Endothelial cell of umbilical vein (primary cell): ENCODE data around the gene SERPINB10. TPM values are rescaled to one million over a fixed set of nuclear protein-coding genes. Genes with fewer than 3 reads are reported as not detected.

Experiments
- BruUV-seq: library from RNA; stranded (reverse); fragments of 400-500 nt; replicated peaks from 2 replicates; lab custom pipeline; 2021; lab: Mats Ljungman, UMichigan
- CTCF ChIA-PET: fragments of 300-600, 350-600 bp; sonication (Branson Sonifier 250); formaldehyde crosslinking; loops from one replicate; lab custom pipeline; 2021; ENCODE audit warnings: antibody characterized with exemption, inconsistent platforms; lab: Charles Lee
- POLR2A ChIA-PET: fragments of 300-600, 350-600 bp; sonication (Branson Sonifier 250); formaldehyde crosslinking; loops from one replicate; lab custom pipeline; 2021; ENCODE audit warnings: antibody characterized with exemption, inconsistent platforms; lab: Charles Lee
- DNase-seq: peaks from one replicate; pipeline ENCODE4 v3.0.0-alpha.2; 2011; ENCODE audit warnings: low read depth, low spot score
- FAIRE-seq: peaks from 2 replicates; lab custom pipeline; 2011; peaks lifted over from hg19 to GRCh38; lab: Jason Lieb, UNC
- H2AFZ ChIP-seq: 2 replicates; pipeline ENCODE4 v1.6.0; 2012; ENCODE audit warnings: low read depth, low read length, control low read depth, inconsistent platforms
- H3K27ac ChIP-seq: 2 replicates; pipeline ENCODE4 v1.5.1; 2011; ENCODE audit warnings: low read depth, mild to moderate bottlenecking, control low read depth, low read length, moderate library complexity; ENCODE audit not compliant: insufficient read depth
- H3K27me3 ChIP-seq, 2 experiments: 2 replicates each; pipeline versions ENCODE4 v1.6.0 to v1.6.1; 2011; ENCODE audit warnings: low read length in 2 of 2, mixed read lengths in 1 of 2; ENCODE audit not compliant: control insufficient read depth in 2 of 2, insufficient read depth in 2 of 2
- H3K36me3 ChIP-seq, 2 experiments: 2 replicates in 1 of 2; 3 replicates in 1 of 2; pipeline ENCODE4 v1.5.1; 2011; ENCODE audit warnings: low read length in 2 of 2, mild to moderate bottlenecking in 1 of 2, moderate library complexity in 1 of 2; ENCODE audit not compliant: control insufficient read depth in 2 of 2, insufficient read depth in 2 of 2; ENCODE audit errors: extremely low read depth in 1 of 2
- H3K4me1 ChIP-seq: 3 replicates; pipeline ENCODE4 v1.5.1; 2011; ENCODE audit warnings: mild to moderate bottlenecking, low read length; ENCODE audit not compliant: control insufficient read depth, insufficient read depth; ENCODE audit errors: extremely low read depth
- H3K4me2 ChIP-seq: 2 replicates; pipeline ENCODE4 v1.6.1; 2011; ENCODE audit warnings: low read length, control low read depth, mixed read lengths; ENCODE audit not compliant: insufficient read depth
- H3K4me3 ChIP-seq, 3 experiments: fragments of 200-600 bp in 1 of 3; sonication (generic), shearing (Covaris generic) in 1 of 3; replicated peaks in 1 of 3; 2 replicates each; pipeline ENCODE4 v1.5.1; 2011 to 2016; ENCODE audit warnings: control low read depth in 3 of 3, low read length in 3 of 3, mild to moderate bottlenecking in 2 of 3, inconsistent platforms in 1 of 3, low read depth in 1 of 3, moderate library complexity in 1 of 3; ENCODE audit not compliant: insufficient read depth in 1 of 3
- H3K79me2 ChIP-seq: 2 replicates; pipeline ENCODE4 v1.6.0; 2012; ENCODE audit warnings: low read length, inconsistent platforms; ENCODE audit not compliant: control insufficient read depth, insufficient read depth
- H3K9ac ChIP-seq: replicated peaks from 2 replicates; pipeline ENCODE3; 2011; ENCODE audit warnings: low read length, control low read depth; ENCODE audit not compliant: insufficient read depth; ENCODE audit errors: extremely low read depth
- H3K9me1 ChIP-seq: replicated peaks from 3 replicates; pipeline ENCODE4 v1.6.0; 2011; ENCODE audit warnings: mild to moderate bottlenecking, low read length; ENCODE audit not compliant: control insufficient read depth, insufficient read depth; ENCODE audit errors: extremely low read depth
- H3K9me3 ChIP-seq: replicated peaks from 2 replicates; pipeline ENCODE4 v1.5.1; 2012; ENCODE audit warnings: low read length, inconsistent platforms; ENCODE audit not compliant: control insufficient read depth, insufficient read depth
- H4K20me1 ChIP-seq: replicated peaks from 2 replicates; pipeline ENCODE3; 2011; ENCODE audit warnings: mild to moderate bottlenecking, low read length; ENCODE audit not compliant: control insufficient read depth, insufficient read depth; ENCODE audit errors: extremely low read depth
- CTCF ChIP-seq, 2 donors: IDR thresholded peaks; 1 replicate in 1 of 2; 2 replicates in 1 of 2; pipeline ENCODE4 v1.5.1; 2011; ENCODE audit warnings: low read length in 2 of 2, mild to moderate bottlenecking in 2 of 2, moderate library complexity in 2 of 2, control low read depth in 1 of 2, inconsistent platforms in 1 of 2, low read depth in 1 of 2; ENCODE audit not compliant: insufficient read depth in 1 of 2; ENCODE audit errors: extremely low read depth in 1 of 2
- EZH2 ChIP-seq: IDR thresholded peaks from 2 replicates; pipeline ENCODE4 v1.6.1; 2012; ENCODE audit warnings: borderline replicate concordance, low read depth, mild to moderate bottlenecking, moderate library complexity, low read length, inconsistent platforms; ENCODE audit not compliant: severe bottlenecking
- FOS ChIP-seq: IDR thresholded peaks from 2 replicates; pipeline ENCODE4 v1.6.1; 2011; ENCODE audit warnings: mild to moderate bottlenecking, low read length, moderate library complexity, borderline replicate concordance; ENCODE audit not compliant: insufficient read depth
- GATA2 ChIP-seq: IDR thresholded peaks from 2 replicates; pipeline ENCODE4 v1.7.0; 2011; ENCODE audit warnings: low read depth, mild to moderate bottlenecking, moderate library complexity, mixed read lengths, low read length; ENCODE audit not compliant: insufficient read length, insufficient read depth
- JUN ChIP-seq: IDR thresholded peaks from 2 replicates; pipeline ENCODE4 v1.6.1; 2011; ENCODE audit warnings: borderline replicate concordance, low read depth; ENCODE audit not compliant: insufficient read length, insufficient read depth
- MAX ChIP-seq: IDR thresholded peaks from 2 replicates; pipeline ENCODE4 v1.6.1; 2011; ENCODE audit not compliant: insufficient read depth, insufficient read length
- MYC ChIP-seq: IDR thresholded peaks from one replicate; pipeline ENCODE4 v1.6.1; 2011; ENCODE audit warnings: mild to moderate bottlenecking, low read depth, low read length
- POLR2A ChIP-seq: IDR thresholded peaks from 2 replicates; pipeline ENCODE4 v1.6.1; 2012; ENCODE audit warnings: low read depth, mild to moderate bottlenecking, control low read depth, low read length
- POLR2AphosphoS5 ChIP-seq: IDR thresholded peaks from 2 replicates; pipeline ENCODE4 v1.6.1; 2012; ENCODE audit warnings: low read depth, mild to moderate bottlenecking, control low read depth, low read length, moderate library complexity; ENCODE audit not compliant: insufficient read depth
- dilution Hi-C: fragments of 300-500 bp; cut with MboI; formaldehyde crosslinking; loops from one replicate; pipeline ENCODE4 v1.15.0; 2019; ENCODE audit warnings: low sequenced_read_pairs; ENCODE audit not compliant: extremely low pct_ligation_motif_present
- intact Hi-C: fragments of 100-400 bp; cut with micrococcal nuclease; formaldehyde crosslinking; loops from one replicate; pipeline ENCODE4 v1.10.0; 2022
- polyA plus RNA-seq, 4 experiments: library from polyadenylated mRNA; depleted of rRNA in 3 of 4; stranded (reverse) in 3 of 4; unstranded in 1 of 4; fragments of >200 nt; gene quantifications; 2 replicates each; pipeline versions ENCODE4 v1.2.1 to v1.2.3, GENCODE V29; 2011 to 2012; ENCODE audit warnings: missing spikeins in 1 of 4
- total RNA-seq: library from RNA; stranded (reverse); gene quantifications from 2 replicates; pipeline ENCODE4 v1.2.3, GENCODE V29; 2021

Gene SERPINB10
- total and polyA plus RNA-seq, 2 donors (not counting 3 experiments of a cell fraction or from before 2014, with no cell fraction given), result not detected

- ChIA-PET CTCF (no interaction called here), POLR2A (no interaction called here)
- H3K9ac ChIP-seq, result no peak overlapping the region
- intact Hi-C loops (no loop called here), dilution Hi-C loops (no loop called here)
- H3K27ac ChIP-seq, result no peak overlapping the region
- H3K9me1 ChIP-seq, result no peaks in the 10 kb centered on the region
- H3K36me3 ChIP-seq, result no peaks in the 10 kb centered on the region
- H2AFZ ChIP-seq, result no peak overlapping the region
- H3K27me3 ChIP-seq, result peaks cover 2 to 32% of the 10 kb centered on the region in 2 experiments
- no peaks in the 10 kb centered on the region for H3K4me1 ChIP-seq
- H3K9me3 ChIP-seq, result no peaks in the 10 kb centered on the region
- BruUV-seq, result no TSS peak
- TF ChIP-seq JUN, result no peak
- no peak for TF ChIP-seq MAX
- DNase-seq, result no peak
- H3K4me2 ChIP-seq, result no peak overlapping the region
- no peaks in the 10 kb centered on the region for H4K20me1 ChIP-seq
- H3K79me2 ChIP-seq, result no peaks in the 10 kb centered on the region
- H3K4me3 ChIP-seq, result no peak overlapping the region
- FAIRE-seq, result no peak
Observed at GRCh38 chr18:63917817-63918216, 10.1 kb downstream of the SERPINB10 start.

GRCh38 chr18:63922049-63922448 is 14.3 kb downstream of the SERPINB10 start:
- intact Hi-C loops, result no loop called here
- Histone ChIP-seq H3K27ac (no peak overlapping the region), H3K27me3 (peaks cover 6 to 37% of the 10 kb centered on the region in 2 experiments), H3K4me3 (no peak overlapping the region), H2AFZ (no peak overlapping the region), H3K4me2 (no peak overlapping the region), H3K9me3 (no peaks in the 10 kb centered on the region), H3K9me1 (no peaks in the 10 kb centered on the region), H4K20me1 (no peaks in the 10 kb centered on the region), H3K36me3 (no peaks in the 10 kb centered on the region), H3K4me1 (no peaks in the 10 kb centered on the region), H3K79me2 (no peaks in the 10 kb centered on the region), H3K9ac (no peak overlapping the region)
- no peak for DNase-seq
- CTCF ChIA-PET, result interaction anchor here (2.5 kb wide), 1 partner anchor 14 kb away, joined by 14 read pairs; no protein-coding TSS in a partner anchor
- POLR2A ChIA-PET, result no interaction called here
- FAIRE-seq, result no peak
- dilution Hi-C loops, result no loop called here
- TF ChIP-seq GATA2, result no peak
- TF ChIP-seq POLR2AphosphoS5, result no peak
- no peak for TF ChIP-seq JUN
- no peak for TF ChIP-seq POLR2A
- no peak for TF ChIP-seq FOS
- TF ChIP-seq MYC, result no peak
- no peak for TF ChIP-seq EZH2
- no peak for TF ChIP-seq CTCF (IDR thresholded peaks at IDR 0.05; ENCODE audit: extremely low read depth in 1 of 2, insufficient read depth in 1 of 2, low read depth in 1 of 2, low read length in 2 of 2)
- no peak for TF ChIP-seq MAX
- BruUV-seq, result no TSS peak
